ENCODE results near the gene ARHGAP24. TPM values are rescaled to one million over a fixed set of nuclear protein-coding genes. Genes with fewer than 3 reads are reported as not detected.

The ARHGAP24 gene
- total RNA-seq, 1 experiment from 2014 or later, result 2.8 TPM

DNA sequence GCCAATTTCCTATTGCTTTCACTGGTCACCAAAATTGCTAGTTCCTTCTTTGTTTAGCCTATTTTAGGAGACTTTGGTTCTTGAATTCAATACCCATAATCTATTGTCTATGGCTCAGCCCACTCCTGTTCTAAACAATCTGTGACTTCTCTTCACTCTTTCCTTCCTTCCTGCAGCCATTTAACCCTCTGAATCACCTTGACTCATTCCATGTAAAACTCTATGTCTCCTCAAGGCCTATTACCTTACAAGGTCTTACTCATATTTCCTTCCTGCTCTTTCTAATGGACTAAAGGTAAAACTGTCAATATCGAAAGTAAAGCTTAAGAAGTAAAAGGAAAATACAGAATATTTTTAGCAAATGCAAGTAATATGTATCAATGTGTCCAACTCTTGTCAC lies 301.6 kb downstream of the ARHGAP24 start:
- peak; percentile 57 for DNase-seq (ENCODE audit: low read depth)

DNA sequence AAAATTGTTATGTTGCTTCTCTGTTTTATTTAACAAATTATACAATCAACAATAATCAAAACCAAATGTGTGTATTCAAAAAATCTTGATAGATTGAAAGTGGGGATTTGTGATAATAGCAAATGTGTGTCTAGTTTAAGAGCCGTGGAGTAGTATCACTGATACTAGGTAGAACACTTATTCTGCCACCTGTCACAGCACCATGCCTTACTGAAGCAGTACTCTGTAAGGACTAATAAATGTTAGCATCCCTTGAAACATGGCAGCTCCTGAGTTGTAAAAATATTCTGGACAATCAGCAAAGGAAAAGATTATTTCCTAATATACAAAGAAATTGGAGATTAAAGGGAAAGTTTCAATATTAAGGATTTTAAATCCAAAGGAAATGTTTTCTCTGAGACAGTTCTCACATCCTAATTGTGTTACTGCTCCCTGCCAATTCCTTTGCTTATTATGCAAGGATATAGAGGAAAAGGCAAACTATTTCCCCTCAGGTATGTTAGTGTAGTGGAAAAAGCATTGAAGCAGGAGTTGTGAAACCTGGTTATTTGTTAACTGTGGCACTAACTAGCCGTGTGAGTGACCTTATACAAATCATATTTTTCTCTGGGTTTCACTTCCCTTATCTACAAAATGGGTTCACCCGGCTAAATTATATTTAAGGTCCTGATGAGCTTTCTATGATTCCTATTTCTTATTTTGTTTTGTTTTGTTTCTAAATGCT lies 303.1 kb downstream of the ARHGAP24 start:
- DNase-seq (ENCODE audit: low read depth), result no peak

DNA sequence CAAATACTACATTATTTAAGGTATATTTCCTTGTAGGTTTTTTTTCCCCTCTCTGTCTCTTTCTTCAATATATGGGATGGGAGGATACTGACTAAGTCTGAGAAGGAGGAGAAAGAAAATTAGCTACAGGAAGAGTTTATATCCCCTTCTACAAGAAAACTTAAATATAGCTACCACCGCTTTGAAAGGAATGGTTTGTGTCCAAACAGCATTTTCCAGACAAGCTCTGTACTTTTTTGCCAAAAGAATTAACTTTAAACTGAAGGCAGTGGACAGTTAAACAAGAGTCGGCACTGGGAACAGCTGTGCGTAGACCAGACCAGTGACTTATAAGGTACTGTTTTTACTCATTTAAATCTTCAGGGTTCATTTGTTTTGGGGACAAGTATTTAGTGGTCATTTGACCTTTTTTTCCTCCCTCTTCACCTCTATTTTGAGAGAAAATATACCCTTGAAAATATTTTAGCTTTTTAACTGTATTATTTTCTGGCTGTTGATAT lies 303.7 kb downstream of the ARHGAP24 start:
- DNase-seq (ENCODE audit: low read depth), result no peak

DNA sequence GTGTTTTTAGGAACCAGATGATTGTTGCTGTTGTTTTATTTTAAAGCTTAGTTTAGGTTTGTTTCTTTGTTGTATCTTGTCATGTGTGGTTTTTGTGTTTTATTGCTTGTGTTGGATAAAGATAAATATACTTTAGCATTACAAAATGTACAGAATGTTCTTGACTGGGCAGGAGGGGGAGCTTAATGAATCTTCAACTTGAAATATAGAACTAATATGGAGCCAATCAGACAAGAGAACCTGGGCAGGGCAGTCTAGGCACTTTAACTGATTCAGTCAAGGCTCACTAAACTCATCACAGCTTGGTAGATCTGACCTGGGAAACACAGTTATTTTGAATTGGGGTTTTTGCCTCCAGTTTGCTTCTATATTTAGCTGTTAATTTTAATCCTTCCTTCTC lies 304.2 kb downstream of the ARHGAP24 start:
- DNase-seq (ENCODE audit: low read depth), result peak; percentile 14

DNA sequence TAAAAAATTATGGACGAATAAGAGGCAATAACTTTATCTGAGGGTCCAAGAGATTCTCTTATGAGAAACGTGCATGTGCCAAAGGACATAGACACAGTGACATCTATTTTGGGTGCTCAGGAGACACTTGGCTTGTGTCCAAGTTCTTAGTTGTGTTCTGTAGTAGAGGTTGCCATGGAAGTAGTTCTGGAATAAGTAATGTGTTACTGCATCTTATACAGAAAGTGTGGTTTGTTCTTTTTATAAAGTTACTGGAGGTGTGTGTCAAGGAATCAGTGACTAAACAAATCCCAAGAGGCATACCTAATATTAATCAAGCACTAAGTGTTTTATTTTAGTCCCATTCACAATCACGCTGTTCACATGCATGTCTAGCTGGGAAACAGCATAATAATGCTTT lies 305.7 kb downstream of the ARHGAP24 start:
- DNase-seq (ENCODE audit: low read depth), result no peak

DNA sequence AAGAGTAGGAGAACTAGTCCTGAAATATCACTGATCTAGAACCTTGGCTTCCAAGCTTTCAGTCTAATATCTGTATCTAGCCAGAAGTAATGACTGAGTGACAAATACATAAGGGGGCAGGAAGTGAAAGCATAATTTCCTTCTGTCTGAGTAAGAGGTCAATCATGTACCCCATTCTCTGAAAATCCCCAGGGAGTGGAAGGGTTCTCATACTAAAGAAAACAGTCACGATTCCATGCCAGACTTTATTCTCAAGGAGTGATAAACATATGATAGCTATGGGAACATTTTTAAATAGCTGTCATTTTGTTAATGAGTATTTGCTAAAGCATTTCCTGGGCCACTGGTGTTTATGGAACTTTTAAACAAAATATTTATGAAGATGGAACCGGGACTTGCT lies 308.5 kb downstream of the ARHGAP24 start:
- DNase-seq (ENCODE audit: low read depth), result peak; percentile 41

DNA sequence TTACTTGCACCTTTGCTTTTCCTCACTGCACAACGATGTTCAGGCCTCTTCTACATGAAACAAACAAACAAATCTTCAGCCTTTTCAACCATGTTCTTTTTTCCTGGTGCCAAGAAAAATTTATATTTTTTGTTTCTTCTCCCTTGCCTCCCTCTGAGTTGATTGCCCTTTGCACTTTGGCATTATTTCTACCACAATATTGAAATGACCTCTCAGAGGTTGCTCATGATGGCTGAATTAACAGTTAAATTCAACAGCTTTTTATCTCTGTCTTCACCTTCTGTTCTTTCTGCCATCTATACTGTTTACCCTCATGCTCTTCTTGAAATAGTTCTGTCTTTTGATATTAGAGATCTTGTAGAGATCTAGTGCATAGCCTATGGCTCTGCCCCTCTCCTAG lies 308.9 kb downstream of the ARHGAP24 start:
- no peak for DNase-seq (ENCODE audit: low read depth)

DNA sequence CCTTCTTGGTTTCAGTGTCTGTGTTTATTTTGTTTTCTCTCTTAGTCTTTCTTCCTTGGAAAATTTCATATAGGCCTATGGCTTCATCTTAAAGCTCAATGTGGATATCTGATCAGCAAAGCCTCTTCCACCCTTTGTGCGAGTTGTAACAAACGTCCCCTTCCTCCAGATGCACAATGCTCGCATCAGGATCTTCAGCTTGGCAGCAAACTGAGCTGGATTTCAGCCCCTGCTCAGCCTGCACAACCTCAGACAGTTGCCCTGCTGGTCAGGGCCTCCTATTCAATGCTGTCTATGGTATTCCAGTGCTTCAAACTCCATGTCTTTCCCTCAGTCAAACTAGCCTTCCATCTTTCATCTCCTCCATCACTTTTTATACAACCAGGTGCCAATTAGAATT lies 309.4 kb downstream of the ARHGAP24 start:
- no peak for DNase-seq (ENCODE audit: low read depth)

DNA sequence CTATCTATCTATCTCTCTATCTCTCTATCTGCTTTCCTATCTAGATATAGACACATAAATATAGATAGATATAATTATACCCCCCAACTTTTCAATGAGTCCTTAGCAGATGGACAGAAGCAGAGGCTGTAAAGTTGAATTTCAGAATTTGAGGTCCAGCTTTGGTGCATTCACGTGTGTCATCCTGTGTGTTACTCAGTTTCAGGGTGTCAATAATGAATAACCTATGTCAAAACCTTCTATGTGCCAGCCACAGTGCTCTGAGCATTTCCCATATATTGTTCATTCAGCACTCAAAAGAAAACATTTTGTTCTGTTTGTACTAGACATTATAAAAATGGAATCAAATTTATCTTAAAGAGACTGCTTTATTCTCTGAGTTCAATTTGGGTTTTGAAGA lies 310.0 kb downstream of the ARHGAP24 start:
- DNase-seq (ENCODE audit: low read depth), result no peak

DNA sequence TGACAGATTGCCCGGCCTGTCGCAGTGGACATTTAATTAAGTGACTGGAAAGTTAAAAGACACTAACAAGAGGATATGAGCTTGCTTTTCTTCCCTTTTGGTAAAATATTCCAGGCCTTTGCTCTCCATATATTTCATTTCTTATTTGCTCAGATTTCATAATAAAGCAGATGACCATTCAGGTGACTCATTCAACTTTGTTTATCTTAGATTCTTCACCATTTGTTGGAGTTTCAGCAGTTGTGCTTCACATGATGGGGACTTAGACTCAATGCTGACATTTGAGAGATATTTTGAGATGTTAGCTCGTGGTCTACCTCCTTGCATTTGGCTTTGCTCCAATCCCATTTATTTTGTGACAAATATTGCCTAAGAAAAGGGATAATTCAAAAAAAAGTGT lies 312.2 kb downstream of the ARHGAP24 start:
- no peak for DNase-seq (ENCODE audit: low read depth)

DNA sequence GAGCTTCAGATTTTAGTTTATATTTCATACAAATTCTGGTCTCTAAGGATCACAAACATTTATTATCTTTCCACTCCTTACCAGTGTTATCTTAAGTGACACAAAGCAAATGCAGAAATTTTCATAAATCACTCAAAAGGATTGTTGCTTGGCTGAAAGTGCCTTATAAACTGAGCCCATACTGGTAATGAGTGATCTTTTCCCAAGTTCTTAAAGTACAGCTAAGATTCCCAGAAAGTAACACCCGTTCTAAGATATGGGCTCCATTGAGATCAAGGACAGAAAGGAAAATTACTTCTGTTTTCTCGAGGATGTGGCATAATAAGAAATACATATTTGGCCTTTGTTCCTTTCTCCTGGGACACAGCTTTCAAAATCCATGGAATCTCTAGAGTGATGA lies 313.7 kb downstream of the ARHGAP24 start:
- no peak for DNase-seq (ENCODE audit: low read depth)

DNA sequence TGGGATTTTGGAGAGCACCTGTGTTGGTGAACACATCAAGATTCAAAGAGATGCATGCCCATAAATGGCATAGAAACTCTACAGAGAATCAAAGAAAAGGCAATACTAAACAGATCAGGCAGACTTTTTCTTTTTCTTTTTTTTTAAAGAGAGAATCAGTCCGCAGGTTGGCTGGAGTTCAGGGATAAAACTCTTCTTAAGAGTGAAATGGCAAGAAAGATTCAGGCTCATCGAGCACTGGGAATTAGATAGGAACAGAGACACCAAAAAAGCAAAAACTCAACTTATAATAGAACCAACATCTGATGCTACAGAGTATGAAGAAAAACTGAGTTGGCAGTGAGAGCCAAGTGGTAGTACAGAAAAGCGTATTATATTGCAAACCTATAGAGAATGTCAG lies 314.3 kb downstream of the ARHGAP24 start:
- no peak for DNase-seq (ENCODE audit: low read depth)

DNA sequence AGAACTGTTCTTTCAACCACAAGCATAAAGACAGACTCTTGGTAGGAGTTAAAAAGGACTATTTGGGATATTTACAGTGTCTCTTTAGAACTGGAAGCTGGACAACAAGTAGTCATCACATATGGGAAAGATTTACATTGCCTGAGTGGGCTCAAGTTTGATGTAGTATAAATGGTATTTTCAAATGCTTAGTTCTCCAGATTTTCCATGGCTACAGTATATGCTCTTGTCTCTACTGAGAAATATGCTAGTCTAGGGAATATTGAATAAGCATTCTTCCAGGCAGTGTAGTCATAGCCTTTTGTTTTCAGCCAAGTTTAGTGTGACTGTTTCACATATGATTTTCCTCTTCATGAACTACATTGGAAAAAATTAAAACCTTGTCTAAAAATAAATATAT lies 315.6 kb downstream of the ARHGAP24 start:
- DNase-seq (ENCODE audit: low read depth), result no peak

DNA sequence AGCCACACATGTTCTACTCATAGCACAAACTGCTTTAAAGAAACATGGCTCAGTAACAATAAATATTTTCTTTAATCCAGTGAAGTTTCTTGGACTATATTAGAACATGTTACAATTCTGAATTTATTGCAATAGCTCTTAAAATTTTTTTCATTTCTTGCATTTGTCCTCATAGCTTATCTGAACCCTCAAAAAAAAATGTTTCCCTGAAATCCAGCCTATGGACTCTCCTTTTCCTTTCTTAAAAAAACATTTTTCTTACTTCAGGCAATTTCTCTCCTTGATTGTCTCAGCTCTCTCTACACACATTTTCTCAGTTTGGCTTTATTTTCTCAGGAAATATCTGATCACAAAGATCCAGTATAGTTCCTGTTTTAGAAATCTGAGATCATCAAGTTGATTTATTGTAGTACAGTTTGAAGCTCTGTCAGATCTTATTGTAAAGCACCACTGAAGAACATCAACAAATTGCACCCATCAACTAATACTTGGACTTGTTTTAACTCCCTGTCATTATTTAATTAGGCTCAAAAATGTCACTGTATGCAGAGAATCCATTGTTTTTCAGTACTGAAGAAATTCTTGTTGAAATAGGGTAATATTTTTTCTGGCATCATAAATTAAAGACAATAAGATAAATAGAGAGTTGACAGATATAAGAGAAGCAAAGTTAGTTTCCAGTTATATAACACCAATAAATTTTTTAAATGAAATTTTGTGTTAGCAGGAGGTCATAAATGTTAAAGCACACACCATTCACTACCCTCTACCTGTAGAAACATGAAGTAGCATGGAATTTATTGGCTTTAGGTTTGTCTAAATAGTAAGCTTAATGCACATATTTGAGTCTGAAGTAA lies 317.7 kb downstream of the ARHGAP24 start:
- DNase-seq (ENCODE audit: low read depth), result no peak

DNA sequence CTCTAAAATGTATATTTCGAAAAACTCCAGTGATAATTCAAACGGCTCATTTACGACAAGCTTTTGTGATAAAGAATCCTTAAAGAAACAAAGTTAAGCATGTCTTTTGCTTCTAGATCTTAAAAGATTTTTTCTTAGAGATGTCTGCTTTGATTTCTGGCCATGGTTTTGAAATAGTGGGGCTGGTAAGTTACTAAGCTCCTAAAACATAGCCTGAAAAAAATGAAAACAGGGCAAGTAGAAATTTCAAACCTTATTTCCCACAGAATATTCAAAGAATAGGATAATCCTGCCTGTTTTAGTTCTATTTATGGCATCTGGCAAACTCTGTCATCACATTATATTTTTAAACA lies 318.3 kb downstream of the ARHGAP24 start:
- DNase-seq (ENCODE audit: low read depth), result no peak

DNA sequence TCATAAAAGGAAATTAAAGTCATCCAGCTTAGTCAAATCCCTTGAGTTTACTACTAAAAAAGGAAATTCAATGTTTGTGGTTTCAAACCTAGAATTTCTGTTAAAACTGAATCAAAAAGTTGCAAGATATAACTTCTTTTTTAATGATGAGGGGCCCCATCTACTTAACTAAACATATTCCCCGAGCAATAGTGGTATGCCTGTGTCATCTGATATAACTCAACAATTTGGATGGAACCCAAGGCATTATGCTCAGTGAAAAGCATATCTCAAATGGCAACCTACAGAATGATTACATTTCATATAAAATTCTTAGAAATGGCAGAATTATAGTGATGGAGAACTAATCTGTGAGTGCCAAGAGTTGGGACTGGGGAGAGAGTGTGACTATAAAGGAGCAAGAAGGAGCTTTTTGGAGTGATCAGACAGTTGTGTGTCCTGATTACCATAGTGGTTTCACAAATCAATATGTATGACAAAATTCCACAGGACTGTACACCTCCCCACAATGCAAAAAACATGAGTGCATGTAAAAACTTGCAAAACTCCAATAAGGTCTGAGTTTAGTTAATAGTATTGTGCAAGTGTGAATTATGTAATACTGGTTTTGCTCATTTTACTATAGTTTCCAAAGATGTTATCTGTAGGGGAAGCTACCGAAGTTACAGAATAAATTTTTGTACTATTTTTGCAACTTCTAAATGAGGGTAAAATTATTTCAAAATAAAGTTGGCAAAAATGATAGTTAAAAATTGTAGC lies 323.2 kb downstream of the ARHGAP24 start:
- no peak for DNase-seq (ENCODE audit: low read depth)

DNA sequence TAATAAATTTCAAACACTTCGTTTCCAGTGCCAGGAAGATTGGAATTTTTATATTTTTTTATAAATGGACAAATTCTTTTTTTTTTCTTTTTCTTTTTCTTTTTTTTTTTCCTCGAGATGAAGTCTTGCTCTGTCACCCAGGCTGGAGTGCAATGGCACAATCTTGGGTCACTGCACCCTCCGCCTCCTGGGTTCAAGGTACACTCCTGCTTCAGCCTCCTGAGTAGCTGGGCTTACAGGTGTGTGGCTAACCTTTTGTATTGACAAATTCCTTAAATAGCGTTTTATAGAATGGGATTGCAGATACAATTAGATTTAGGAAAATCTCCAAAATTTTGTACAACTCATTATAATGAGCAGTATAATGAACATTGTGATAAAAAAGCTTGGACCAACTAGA lies 328.9 kb downstream of the ARHGAP24 start:
- DNase-seq (ENCODE audit: low read depth), result no peak

DNA sequence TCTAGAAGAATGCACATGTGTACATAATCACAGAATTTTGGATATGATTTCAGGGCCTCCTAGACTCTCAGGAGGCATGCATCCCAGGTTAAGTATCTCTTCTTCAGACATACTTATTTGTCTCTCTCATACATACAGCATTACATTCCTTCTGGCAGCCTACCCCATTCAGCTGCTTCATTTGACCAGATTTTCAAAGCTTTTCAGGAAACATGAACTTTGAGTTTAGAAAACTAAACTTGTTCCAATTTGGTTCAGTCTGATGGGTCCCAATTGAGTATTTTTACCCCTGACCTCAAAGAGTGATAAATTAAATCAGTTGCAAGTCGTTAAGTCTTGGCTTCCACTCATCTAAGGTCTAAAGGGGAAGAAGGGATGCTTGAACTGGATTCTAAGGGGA lies 330.9 kb downstream of the ARHGAP24 start:
- DNase-seq (ENCODE audit: low read depth), result no peak

DNA sequence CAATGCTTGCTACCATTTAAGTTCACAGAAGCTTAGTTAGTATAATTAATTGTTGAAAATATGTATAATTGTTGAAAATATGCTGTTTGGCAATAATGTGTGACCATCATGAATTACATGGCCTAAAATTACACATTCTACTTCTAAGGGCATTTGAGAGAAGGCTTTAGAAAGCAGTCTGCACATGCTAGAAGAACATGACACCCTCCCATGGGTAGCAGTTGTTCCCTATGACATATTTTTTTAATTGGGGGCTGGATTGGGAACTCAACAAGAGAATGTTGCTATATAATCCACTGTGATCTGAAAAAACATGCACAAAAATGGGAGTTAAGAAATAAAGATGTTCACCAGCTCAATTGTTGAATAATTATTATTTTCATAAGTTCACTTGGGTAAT lies 331.4 kb downstream of the ARHGAP24 start:
- DNase-seq (ENCODE audit: low read depth), result no peak

DNA sequence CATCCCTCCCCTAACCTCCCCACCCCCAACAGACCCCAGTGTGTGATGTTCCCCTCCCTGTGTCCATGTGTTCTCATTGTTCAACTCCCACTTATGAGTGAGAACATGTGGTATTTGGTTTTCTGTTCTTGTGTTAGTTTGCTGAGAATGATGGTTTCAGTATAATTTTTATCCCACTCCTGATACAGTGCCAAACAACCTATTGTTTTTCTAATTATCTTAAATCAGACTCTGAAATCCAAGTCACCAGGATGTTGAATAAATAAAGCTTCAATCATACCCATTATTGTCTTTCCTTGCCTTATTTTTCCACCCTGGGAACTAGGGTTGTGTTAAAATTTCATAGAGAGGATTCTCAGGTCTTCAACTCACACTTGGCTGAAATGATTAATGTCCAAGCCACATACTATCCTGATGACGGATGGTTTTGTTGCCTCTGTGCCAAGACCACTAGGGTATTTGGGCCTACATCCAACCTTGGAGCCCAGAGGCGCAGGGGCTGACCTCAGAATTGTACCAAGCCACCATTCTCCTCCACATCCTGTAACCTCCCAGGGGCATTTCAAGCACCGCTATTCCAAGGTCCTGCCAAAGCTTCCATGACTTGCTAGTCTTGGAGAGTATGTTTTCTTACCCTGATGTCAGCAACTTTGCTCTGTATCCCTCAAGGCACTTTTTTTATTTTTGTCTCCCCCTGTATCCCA lies 332.4 kb downstream of the ARHGAP24 start:
- DNase-seq (ENCODE audit: low read depth), result peak; percentile 83

DNA sequence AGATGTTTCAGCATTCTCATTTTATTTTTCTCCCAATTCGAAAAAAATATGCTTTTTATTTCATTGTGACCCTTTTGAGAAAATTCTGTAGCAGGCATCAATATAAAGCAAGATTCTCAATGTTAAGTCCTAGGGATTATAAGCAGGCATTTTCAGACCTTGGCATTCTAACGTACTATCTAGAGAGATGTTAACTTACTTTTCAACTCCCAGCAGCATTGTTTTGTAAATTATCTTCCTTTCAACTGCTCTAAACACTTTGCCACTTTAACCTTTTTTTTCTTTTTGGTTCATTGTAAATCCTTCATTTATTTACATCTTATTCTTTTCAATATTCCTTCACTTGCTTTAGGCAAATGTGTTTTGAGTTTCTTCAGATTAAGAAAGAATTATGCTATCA lies 333.2 kb downstream of the ARHGAP24 start:
- DNase-seq (ENCODE audit: low read depth), result no peak

DNA sequence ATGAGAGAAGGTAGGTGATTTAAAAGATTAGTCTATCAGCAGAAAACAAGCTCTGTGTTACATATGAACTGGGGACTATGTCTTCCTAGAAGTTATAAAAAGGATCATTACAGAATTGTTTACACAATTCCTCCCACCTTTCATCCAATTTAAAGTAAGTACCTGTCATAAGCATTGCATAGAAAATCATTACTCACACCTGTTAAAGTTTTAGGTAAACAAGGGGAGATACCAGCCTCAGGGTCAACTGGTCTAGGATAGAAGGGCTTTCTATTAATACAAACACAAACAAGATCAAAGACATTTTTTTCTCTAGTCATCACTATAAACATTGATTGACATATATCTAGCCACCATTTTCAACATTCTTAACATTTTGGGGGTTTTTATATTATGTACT lies 333.9 kb downstream of the ARHGAP24 start:
- DNase-seq (ENCODE audit: low read depth), result no peak

Data from Daoy (cell line).